OCI-LY7 (cell line): ENCODE results near the gene GTSF1L.

ENCODE experiments used
- CTCF ChIP-seq: fragments of 200-600 bp; sonication (generic); conservative IDR thresholded peaks from 2 replicates; pipeline ENCODE4 v1.5.1; 2014; ENCODE audit warnings: mild to moderate bottlenecking, antibody characterized with exemption, low read length, moderate library complexity, mixed read lengths
- EZH2phosphoT487 ChIP-seq: fragments of 200-600 bp; sonication (generic); IDR thresholded peaks from 2 replicates; pipeline ENCODE4 v1.6.1; 2018; ENCODE audit warnings: low read depth, borderline replicate concordance, mild to moderate bottlenecking, mixed run types, antibody characterized with exemption, low read length, moderate library complexity, mixed read lengths

GRCh38 chr20:43690943-43691598 lies 35.7 kb downstream of the GTSF1L start:
- TF ChIP-seq CTCF, result no peak
- TF ChIP-seq EZH2phosphoT487, result no peak
